GM18499 (cell line): Measurements from ENCODE around the gene ITIH5.
A peak's percentile ranks its signal among the peaks of the same experiment; 100 is the strongest.
"Not testable (repeated sequence)": the region's sequence is repeated elsewhere in the genome, so short reads cannot be mapped to it uniquely, and the experiment has no call there.

Experiments
- ATAC-seq: cut with Tn5 transposase; IDR thresholded peaks from one replicate; pipeline ENCODE4 v1.9.1; 2021; ENCODE audit warnings: moderate number of reproducible peaks; ENCODE audit not compliant: insufficient read depth, unreplicated experiment

The ITIH5 gene

DNA sequence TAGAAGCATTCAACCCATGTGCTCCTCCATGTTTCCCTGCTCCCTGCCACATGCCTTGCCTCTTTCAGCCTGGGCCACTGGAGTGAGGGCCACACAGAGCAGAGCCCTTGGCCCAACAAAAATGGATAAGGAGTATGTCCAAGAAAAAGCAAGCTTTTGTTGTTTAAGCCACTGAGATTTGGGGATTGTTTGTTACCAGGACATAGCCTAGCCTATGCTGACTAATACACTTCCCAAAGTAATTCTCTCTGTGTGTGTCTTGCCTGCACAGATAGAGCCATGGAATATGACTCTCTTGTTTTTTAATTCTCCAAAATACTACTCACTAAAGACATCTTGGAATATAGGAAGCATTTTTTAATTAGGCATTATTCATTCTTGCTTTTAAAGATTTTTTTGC lies 22.8 kb upstream of the ITIH5 start:
- no peak for ATAC-seq

GRCh38 chr10:7687228-7687907 lies 20.6 kb upstream of the ITIH5 start:
- ATAC-seq, result peak; percentile 80

GRCh38 chr10:7686351-7687171 lies 19.8 kb upstream of the ITIH5 start:
- ATAC-seq, result no peak

DNA sequence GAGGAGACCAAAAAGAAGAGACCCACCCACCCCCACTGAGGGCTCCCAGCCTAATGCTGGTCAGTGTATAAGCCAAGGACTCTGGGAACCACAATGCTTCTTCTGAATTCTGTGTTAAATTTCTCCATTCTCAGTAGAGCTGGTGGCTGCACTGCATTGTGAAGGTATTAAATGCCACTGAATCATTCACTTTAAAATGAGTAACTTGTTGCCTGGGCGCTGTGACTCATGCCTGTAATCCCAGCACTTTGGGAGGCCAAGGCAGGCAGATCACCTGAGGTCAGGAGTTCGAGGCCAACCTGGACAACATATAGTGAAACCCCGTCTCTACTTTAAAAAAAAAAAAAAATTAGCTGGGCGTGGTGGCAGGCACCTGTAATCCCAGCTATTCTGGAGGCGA lies 13.3 kb upstream of the ITIH5 start:
- not testable (repeated sequence) for ATAC-seq

- ATAC-seq, result no peak
Measured at GRCh38 chr10:7679256-7679655, 12.5 kb upstream of the ITIH5 start.

DNA sequence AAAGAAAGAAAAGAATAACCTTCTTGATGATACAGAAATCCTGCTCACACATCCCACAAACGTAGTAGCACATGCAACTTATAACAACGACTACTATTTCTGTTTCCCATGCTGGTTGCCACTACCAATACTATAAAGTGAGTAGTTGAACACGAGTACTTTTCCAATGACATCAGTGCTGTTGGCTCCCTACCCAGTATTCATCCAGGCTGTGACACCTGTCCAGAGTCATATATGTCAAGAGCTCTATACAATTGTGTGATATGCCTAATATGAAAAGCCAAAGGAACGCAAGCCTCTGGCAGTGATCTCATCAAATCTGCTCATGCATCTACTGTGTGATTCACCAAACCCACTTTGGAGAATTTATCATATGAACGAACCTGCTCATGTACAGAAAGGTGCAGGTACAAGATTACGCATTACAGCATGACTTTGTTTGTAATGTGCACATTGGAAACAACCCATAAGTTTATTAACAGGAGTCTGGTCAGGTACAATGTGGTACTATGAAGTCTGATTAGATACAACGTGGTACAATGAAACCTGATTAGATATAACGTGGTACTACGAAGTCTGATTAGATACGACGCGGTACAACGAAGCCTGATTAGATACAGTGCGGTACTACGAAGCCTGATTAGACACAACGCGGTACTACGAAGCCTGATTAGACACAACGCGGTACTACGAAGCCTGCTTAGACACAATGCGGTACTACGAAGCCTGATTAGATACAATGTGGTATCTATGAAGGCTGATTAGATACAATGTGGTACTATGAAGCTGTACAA lies 5.8 kb upstream of the ITIH5 start:
- ATAC-seq, result no peak

DNA sequence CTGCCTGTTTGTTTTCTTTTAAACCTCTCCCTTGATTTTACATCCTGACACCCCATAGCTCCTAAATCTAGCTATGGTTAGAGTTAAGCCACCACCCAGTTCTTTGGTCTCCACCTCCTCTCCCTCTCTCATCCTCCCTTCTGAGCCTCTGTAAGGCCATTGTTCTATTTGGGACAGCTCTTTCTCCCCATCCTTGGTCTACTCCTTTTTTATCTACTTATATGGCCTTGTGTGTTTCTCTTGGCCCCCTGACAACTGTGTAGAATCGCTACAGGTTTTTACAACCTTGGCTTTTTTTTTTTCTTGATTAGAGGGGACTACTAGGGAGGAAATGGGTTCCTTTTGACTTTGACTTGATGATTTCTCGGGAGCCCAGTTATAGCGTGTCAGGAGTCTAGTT lies 3.4 kb upstream of the ITIH5 start:
- ATAC-seq, result no peak

GRCh38 chr10:7667262-7668141 lies 736 bp upstream of the ITIH5 start:
- ATAC-seq, result no peak

DNA sequence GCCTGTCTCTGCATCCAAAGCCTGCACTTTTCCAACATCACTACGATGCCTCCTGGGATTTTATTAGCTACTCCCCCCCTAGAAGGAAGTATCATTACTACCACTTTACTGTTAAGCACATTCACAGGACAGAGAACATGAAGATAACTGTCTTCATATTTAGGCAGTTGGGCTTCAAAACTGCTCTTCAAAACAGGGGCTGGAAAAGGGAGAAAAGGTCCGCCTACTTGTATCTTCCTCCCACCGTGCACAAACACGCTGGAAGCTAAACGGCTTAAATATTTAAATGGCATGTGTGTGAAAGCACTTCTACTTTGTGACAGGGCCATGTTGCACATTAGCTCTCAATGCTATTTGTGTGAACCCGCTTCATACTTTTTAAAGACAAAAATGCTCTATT lies 999 bp downstream of the ITIH5 start:
- no peak for ATAC-seq

DNA sequence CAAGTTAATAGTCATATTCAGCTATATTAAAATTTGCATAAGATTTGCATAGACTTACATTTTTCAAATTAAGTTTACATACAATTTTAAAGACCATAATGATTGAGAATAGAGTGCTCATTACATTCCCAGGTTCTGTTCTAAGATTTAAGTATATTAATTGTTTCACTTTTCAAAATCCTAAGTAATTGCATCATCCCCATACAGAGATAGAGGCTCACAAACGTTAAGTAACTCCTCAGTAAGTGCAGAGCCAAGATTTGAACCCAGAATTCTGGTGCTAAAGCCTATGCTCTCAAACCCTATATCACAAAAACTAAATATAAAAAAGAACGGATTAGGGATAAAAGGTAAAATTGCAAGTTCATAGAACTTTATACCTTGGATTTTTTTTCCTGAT lies 2.1 kb downstream of the ITIH5 start:
- no peak for ATAC-seq

GRCh38 chr10:7662522-7662921 lies 4.2 kb downstream of the ITIH5 start:
- ATAC-seq, result no peak

DNA sequence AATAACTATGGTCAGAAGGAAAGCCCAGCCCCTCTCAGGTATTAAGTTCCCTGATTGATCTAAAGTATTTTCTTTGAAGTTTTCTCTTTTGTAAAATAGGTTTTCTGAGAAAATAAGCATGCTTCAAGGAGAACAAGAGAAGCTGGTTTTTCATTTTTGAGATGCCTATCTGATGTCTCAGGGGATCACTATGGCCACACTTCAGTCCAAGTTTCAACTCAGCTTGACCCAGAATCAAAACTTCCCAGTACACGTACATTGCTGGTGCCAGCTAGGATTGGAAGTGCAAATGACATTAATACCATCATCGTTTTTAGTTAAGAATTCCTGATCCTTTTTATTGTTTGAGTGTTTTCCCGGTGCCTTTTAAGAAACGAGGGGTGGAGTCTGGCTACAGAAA lies 7.2 kb downstream of the ITIH5 start:
- ATAC-seq, result no peak

GRCh38 chr10:7657552-7657951 lies 9.2 kb downstream of the ITIH5 start:
- ATAC-seq, result no peak

GRCh38 chr10:7657079-7657478 lies 9.7 kb downstream of the ITIH5 start:
- ATAC-seq, result not testable (repeated sequence)

- ATAC-seq, result no peak
Measured at GRCh38 chr10:7651853-7652470, 14.8 kb downstream of the ITIH5 start.

DNA sequence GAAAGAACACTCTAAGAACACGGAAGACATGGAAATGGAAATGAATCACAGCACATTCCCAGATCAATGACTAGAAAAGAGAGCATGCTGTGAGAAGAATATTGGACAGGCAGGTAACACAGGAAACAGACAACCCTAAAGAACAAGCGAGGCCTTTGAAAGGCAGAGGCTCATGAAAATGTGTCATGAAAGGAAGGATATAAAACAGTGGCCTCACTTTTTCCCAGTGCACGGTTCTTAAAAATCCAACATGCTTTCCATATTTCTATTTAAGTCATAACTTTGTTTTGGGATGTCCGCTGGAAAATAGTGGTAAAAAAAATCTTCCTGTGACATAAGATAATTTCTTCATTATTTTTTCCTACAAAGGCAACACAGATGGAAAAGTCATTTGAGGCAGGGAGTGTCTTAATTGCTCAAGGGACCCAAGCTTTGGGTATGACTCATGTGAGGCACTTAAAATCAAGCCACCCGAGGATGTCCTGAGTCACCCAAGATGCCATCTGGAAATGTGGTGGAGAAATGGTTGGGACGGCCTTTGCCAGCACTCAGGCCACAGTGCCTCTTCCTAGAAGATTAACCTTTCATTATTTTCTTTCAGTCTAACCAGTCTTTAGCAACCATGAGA lies 17.0 kb downstream of the ITIH5 start:
- ATAC-seq, result no peak

GRCh38 chr10:7647062-7647664 lies 19.6 kb downstream of the ITIH5 start:
- no peak for ATAC-seq

GRCh38 chr10:7642491-7643011 lies 24.2 kb downstream of the ITIH5 start:
- ATAC-seq, result no peak
